GM10266 (cell line): Measurements from ENCODE around the gene NUPR1.
A peak's percentile ranks its signal among the peaks of the same experiment; 100 is the strongest.
"Not testable (repeated sequence)": the region's sequence is repeated elsewhere in the genome, so short reads cannot be mapped to it uniquely, and the experiment has no call there.

Experiments
- DNase-seq: peaks from one replicate; pipeline ENCODE4 v3.0.0; 2012; ENCODE audit errors: extremely low spot score
- TF ChIP-seq, protein P1 (sequence below): IDR thresholded peaks from 2 replicates; pipeline ENCODE4 v1.5.1; 2012; ENCODE audit warnings: mild to moderate bottlenecking, low read depth; ENCODE audit not compliant: control insufficient read depth, insufficient read depth; ENCODE audit errors: missing control alignments

The NUPR1 gene

DNA sequence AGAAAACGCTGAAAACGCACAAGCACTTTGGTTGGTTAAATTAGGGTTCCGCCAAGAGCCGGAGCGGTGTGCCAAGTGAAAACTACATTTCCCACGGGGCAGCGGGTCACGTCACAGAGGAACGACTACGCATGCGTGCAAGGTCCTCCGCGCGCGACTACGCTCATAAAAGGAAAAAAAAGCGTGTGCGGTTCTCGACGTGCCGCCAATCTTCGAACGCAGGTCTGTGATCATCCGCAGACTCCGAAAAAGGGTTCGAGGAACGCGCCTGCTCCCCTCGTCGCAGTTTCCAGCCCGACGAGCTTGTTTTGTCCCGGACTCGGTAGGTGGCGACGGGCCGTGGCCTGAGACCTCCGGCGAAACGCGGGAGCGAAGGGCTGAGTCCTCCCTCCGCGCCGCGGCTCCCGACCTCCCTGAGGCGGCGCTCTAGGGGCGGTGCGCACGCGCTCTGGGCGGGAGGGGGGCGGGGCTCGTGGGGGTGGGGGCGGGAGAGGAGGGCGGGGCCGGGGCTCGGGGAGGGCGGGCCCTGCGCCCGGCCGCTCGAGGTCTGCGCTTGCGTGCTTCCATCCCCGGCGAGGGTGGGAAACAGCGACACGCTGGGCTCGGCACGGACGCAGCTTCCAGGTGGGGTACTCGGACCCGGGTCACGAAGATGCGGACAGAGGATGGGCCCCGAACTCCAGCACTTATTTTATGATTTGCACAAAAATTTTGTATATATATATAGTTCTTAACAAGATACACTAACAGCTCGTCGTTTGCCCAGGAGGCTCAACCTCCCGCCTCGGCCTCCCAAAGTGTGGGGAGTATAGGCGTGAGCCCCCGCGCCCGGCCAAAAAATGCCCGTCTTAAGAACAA, 15.2 kb upstream of the NUPR1 start, which contains the start of gene SGF29:
Gene SGF29 (plus strand): TSS at position 145 of the 858 bp plus-strand sequence. CDS start 27,150 bp downstream, outside the sequence.
- peak; percentile 95 for DNase-seq
- TF ChIP-seq, protein P1, sequence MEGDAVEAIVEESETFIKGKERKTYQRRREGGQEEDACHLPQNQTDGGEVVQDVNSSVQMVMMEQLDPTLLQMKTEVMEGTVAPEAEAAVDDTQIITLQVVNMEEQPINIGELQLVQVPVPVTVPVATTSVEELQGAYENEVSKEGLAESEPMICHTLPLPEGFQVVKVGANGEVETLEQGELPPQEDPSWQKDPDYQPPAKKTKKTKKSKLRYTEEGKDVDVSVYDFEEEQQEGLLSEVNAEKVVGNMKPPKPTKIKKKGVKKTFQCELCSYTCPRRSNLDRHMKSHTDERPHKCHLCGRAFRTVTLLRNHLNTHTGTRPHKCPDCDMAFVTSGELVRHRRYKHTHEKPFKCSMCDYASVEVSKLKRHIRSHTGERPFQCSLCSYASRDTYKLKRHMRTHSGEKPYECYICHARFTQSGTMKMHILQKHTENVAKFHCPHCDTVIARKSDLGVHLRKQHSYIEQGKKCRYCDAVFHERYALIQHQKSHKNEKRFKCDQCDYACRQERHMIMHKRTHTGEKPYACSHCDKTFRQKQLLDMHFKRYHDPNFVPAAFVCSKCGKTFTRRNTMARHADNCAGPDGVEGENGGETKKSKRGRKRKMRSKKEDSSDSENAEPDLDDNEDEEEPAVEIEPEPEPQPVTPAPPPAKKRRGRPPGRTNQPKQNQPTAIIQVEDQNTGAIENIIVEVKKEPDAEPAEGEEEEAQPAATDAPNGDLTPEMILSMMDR: peak; percentile 53

DNA sequence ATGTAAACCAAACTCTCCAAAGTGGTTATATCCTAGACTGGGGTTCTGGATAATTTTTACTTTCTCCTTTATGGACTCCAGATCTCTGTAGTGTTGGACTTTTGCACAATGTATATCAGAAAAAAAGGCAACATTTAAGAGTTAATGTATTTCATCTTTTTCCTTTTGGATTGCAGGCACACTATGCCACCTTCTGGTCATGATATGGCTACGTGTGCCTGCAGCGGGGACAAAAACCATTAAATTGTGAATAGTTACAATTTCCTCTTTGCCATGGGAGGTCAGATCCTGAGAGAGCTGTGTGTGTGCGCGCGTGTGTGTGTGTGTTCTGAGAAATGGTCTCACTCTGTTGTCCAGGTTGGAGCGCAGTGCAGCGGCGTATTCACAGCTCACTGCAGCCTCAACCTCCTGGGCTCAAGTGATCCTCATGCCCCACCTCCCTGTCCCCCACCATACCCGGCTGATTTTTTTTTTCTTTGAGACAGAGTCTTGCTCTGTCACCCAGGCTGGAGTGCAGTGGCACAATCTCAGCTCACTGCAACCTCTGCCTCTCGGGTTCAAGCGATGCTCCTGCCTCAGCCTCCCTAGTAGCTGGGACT, 10.6 kb upstream of the NUPR1 start:
- DNase-seq: no peak
- TF ChIP-seq, protein P1: peak; percentile 65

DNA sequence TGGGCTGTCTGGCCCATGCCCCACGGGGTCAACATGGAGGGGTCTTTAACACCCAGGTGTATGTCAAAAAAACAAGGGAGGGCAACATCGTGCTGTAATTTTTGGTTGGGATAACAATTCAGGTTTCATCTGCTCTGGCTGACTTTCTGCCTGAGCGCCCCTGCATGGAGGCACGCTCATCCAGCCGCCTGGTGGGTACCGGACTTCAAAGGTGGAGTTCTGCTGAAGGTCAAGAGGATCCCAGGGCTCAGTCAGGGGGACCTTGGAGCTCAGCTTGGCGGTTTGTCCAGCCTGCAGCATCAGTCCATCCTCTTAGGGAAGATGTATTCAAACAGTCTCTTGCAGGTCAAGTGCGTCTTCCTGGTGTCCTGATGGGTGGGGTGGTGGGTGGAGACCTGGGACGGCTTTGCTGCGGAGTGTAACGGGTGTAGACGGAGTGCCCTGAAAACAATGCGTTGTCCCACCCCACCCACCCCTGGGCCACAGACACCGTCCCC, 9.6 kb upstream of the NUPR1 start:
- DNase-seq: no peak
- TF ChIP-seq, protein P1: no peak

DNA sequence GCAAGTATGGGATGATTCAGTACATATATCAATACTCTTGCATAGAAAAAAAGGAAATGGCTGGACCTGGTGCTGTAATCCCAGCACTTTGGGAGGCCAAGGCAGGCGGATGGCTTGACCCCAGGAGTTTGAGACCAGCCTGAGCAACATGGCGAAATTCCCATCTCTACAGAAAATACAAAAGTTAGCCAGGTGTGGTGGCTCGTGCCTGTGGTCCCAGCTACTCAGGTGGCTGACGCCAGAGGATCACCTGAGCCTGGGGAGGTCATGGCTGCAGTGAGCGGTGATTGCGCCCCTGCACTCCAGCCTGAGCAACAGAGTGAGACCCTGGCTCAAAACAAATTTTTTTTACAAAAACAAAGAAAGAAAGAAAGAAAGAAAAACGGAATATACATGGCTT, 7.9 kb upstream of the NUPR1 start:
- TF ChIP-seq, protein P1: no peak

DNA sequence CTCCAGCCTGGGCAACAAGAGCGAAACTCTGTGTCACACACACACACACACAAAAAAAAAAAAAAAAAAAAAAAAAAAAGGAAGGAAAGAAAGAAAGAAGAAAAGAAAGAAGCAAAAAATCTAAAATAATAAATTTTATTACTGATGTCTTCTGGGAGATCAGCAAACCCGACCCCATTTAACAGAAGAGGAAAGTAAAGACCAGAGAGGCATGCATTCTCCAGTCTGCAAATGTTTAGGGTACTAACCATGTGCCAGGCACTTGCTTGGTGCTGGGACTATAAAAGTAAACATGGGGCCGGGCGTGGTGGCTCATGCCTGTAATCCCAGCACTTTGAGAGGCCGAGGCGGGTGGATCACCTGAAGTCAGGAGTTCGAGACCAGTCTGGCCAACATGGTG, 7.2 kb upstream of the NUPR1 start:
- DNase-seq: not testable (repeated sequence)

More for the DNA sequence above, 7.9 kb upstream of the NUPR1 start:
- DNase-seq: no peak

DNA sequence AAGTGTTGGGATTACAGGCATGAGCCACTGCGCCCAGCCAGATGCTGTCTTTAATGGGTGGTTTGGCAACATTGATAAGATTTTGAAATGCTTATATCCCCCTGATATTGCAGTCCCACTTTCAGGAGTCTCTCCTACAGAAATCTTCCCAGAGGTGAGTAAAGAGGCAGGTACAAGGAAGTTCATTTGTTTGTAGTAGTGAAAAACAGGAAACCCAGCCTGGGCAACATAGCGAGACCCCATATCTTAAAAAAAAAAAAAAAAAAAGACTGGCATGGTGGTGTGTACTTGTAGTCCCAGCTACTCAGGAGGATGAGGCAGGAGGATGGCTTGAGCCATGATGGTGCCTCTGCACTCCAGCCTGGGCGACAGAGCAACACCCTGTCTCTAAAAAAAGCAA, 6.2 kb upstream of the NUPR1 start:
- TF ChIP-seq, protein P1: no peak
- DNase-seq: no peak

DNA sequence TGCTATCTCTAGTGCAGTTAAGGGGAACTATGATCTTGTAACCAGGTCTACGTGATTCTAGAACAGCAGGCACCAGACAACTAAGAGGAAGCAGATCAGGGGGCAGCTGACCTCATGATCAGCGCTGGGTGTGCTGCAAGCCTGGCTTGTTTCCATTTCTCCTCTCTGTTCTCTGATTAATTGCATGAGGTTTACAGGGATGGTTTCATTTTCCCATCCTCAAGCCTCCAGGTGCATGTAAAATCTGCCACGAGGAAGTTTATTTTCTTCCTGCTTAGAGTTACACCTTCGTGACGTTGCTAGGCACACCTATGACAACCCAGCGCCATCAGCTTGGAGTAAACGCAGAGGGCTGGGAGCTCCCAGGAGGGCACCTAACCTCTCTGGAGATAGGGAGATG, 4.3 kb upstream of the NUPR1 start:
- DNase-seq: no peak

More for the DNA sequence above, 4.3 kb upstream of the NUPR1 start:
- TF ChIP-seq, protein P1: no peak
